Subcutaneous abdominal adipose tissue (tissue), 5 donors: ENCODE results near the gene DCUN1D4.

Experiments used
- H3K27ac ChIP-seq: one replicate; pipeline ENCODE4 v1.7.0; 2013; ENCODE audit warnings: low read depth, mild to moderate bottlenecking, inconsistent platforms, low read length, moderate library complexity
- H3K27me3 ChIP-seq, 5 donors: one replicate each; pipeline ENCODE4 v1.7.0; 2013; ENCODE audit warnings: low read length in 5 of 5, inconsistent platforms in 1 of 5; ENCODE audit not compliant: control insufficient read depth in 5 of 5, insufficient read depth in 4 of 5
- H3K36me3 ChIP-seq, 5 donors: one replicate each; pipeline ENCODE4 v1.7.0; 2013; ENCODE audit warnings: low read length in 5 of 5; ENCODE audit not compliant: control insufficient read depth in 5 of 5, insufficient read depth in 5 of 5
- H3K4me1 ChIP-seq, 5 donors: one replicate each; pipeline ENCODE4 v1.7.0; 2013; ENCODE audit warnings: low read length in 5 of 5, mild to moderate bottlenecking in 3 of 5, moderate library complexity in 1 of 5; ENCODE audit not compliant: control insufficient read depth in 5 of 5, insufficient read depth in 5 of 5
- H3K4me3 ChIP-seq, 5 donors: one replicate each; pipeline ENCODE4 v1.7.0; 2013; ENCODE audit warnings: low read length in 5 of 5, low read depth in 1 of 5
- H3K9ac ChIP-seq, 5 donors: one replicate each; pipeline ENCODE4 v1.7.0; 2013; ENCODE audit warnings: low read length in 5 of 5, mild to moderate bottlenecking in 4 of 5, moderate library complexity in 3 of 5
- H3K9me3 ChIP-seq, 5 donors: one replicate each; pipeline ENCODE4 v1.7.0; 2013; ENCODE audit warnings: low read length in 5 of 5; ENCODE audit not compliant: control insufficient read depth in 5 of 5
- donor health status: healthy.
- donor health status: healthy.
- donor health status: healthy.
- donor health status: healthy.
- donor health status: healthy.

The DCUN1D4 gene

GRCh38 chr4:51842167-51842553 is 793 bp upstream of the DCUN1D4 start:
- H3K27ac ChIP-seq: peak overlapping the region; percentile 92

GRCh38 chr4:51843309-51844152 is 578 bp downstream of the DCUN1D4 start:
- H3K4me1 ChIP-seq: peaks cover 3 to 24% (median 19%) of the 10 kb centered on the region in 5 donors
- no peaks in the 10 kb centered on the region for H3K27me3 ChIP-seq
- no peaks in the 10 kb centered on the region for H3K9me3 ChIP-seq
- H3K36me3 ChIP-seq: peaks cover 0 to 5% (median 0%) of the 10 kb centered on the region in 5 donors
- H3K4me3 ChIP-seq: peak overlapping the region; percentile 85 to 90 (median 86)
- peak overlapping the region; percentile 92 for H3K27ac ChIP-seq
- peak overlapping the region in 4 of 5 donors; percentile 73 to 85 (median 83) for H3K9ac ChIP-seq

More at GRCh38 chr4:51842167-51842553, 793 bp upstream of the DCUN1D4 start:
- Histone ChIP-seq H3K27me3 (no peaks in the 10 kb centered on the region), H3K9me3 (no peaks in the 10 kb centered on the region), H3K36me3 (peaks cover 0 to 5% (median 0%) of the 10 kb centered on the region in 5 donors), H3K4me1 (peaks cover 3 to 24% (median 19%) of the 10 kb centered on the region in 5 donors), H3K4me3 (peak overlapping the region; percentile 87 to 97 (median 91)), H3K9ac (peak overlapping the region; percentile 64 to 86 (median 76))

DNA sequence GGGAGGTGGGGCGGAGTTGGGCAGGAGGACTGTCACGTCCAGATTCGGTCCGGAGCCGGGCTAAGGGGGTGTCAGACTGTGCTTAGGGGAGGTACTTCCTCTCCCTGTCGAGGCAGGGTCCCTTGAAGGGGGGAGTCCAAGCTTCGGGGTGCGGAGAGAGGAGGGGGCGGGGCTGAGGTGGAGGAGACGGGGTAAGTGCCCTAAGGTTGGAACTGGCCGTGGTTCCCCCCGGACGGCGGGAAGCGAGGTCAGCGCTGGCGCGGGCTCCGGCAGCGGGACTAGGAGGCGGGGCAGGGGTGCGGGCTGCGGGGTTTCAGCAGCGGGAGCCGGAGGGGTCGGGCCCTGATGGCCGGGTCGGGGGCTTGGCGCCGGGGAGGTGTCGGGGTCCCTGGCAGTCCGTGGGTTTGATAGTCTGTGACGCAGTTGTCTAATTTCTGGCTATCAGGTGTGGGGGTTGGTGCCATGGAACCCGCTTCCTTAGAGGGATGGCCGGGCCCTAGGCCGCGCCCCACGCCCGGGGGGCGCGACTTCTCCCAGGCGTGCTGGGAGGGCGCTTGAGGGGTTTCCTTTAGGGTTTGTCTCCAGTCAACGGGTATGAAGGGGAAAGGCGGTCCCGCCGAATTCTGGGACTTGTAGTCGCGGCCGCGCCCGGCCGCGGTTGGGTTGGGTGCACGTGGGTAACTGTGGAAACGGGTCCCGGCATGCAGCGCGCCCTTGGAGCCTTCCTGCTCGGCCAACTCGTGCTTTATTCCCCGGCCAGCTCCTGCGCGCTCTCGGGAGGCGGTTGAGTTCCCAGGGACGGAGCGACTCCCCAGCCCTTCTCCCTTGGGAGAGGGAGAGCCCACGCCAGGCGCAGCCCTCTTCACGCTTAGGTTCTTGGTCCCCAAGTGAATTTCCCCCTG is 1.5 kb downstream of the DCUN1D4 start:
- Histone ChIP-seq H3K9me3 (no peaks in the 10 kb centered on the region), H3K27me3 (no peaks in the 10 kb centered on the region), H3K4me1 (peaks cover 3 to 26% (median 19%) of the 10 kb centered on the region in 5 donors), H3K27ac (peak overlapping the region; percentile 92), H3K36me3 (peaks cover 0 to 5% (median 3%) of the 10 kb centered on the region in 5 donors), H3K4me3 (peak overlapping the region; percentile 82 to 87 (median 86)), H3K9ac (peak overlapping the region in 4 of 5 donors; percentile 73 to 85 (median 82))

DNA sequence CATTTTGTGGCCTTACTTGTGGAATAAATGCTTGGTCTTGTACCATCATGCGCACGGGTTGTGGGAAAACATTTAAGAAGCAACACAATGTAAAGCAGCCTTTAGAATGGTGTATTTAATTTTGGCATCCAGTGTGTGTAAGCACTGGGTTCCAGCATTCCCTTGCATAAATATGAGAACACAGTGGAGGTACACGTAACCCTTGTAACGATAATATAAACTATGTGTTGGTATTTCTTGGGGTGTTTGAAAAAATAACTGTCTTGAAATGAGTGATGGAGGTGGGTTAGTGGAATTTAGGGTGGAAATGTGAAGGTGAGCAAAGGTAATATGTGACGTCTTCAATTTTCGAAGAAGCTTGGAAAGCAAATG is 2.1 kb downstream of the DCUN1D4 start:
- no peaks in the 10 kb centered on the region for H3K9me3 ChIP-seq
- H3K27ac ChIP-seq: peak overlapping the region; percentile 92
- H3K27me3 ChIP-seq: no peaks in the 10 kb centered on the region
- peak overlapping the region in 3 of 5 donors; percentile 2 to 83 (median 17) for H3K9ac ChIP-seq
- H3K36me3 ChIP-seq: peaks cover 0 to 7% (median 3%) of the 10 kb centered on the region in 5 donors
- peak overlapping the region; percentile 71 to 87 (median 85) for H3K4me3 ChIP-seq
- H3K4me1 ChIP-seq: peaks cover 3 to 28% (median 19%) of the 10 kb centered on the region in 5 donors

DNA sequence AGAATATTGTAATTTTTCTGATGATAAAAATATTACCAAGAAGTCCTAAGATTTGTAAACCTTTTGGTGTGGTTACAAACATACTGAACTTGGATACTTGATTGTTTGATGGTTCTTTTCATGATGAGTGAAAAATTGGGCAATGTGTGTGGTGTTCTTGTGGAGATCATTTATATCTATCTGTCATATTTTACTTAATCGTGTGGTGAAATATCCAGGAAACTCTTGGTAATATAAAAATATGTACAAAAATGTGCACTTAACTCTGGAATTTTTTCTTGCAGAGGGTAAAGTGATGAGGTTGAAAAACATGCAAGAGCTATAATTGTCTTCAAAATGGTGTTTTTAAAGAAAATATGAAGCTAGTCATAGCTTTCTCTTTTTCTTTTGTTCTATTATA is 2.8 kb downstream of the DCUN1D4 start:
- Histone ChIP-seq H3K27me3 (no peaks in the 10 kb centered on the region), H3K9me3 (no peaks in the 10 kb centered on the region), H3K27ac (peak overlapping the region; percentile 92)

DNA sequence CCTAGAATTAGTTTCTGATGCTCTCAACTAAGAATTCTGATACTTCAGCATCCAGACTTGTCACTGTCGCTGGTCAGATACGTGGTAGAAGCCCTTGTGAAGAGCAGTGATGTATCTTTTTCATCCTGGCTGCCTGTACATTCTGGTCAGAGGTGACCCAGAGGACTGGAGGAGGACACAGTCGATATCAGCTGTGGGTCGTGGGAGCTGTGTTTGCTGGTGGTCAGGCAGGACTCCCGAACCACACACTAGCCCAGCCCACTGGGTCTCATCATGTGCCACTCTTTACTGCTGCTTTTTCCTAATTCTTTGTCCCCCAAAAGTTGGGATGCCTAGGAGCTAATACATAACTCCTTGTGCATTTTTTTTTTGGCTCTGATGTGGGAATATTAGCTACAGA is 6.5 kb downstream of the DCUN1D4 start:
- Histone ChIP-seq H3K4me1 (peaks cover 3 to 50% (median 24%) of the 10 kb centered on the region in 5 donors), H3K9ac (no peak overlapping the region), H3K27me3 (no peaks in the 10 kb centered on the region), H3K27ac (no peak overlapping the region), H3K36me3 (peaks cover 0 to 7% (median 3%) of the 10 kb centered on the region in 5 donors), H3K9me3 (no peaks in the 10 kb centered on the region), H3K4me3 (no peak overlapping the region)

More for the DNA sequence above, 2.8 kb downstream of the DCUN1D4 start:
- Histone ChIP-seq H3K4me3 (no peak overlapping the region), H3K36me3 (peaks cover 0 to 7% (median 3%) of the 10 kb centered on the region in 5 donors), H3K9ac (no peak overlapping the region), H3K4me1 (peaks cover 3 to 31% (median 19%) of the 10 kb centered on the region in 5 donors)

DNA sequence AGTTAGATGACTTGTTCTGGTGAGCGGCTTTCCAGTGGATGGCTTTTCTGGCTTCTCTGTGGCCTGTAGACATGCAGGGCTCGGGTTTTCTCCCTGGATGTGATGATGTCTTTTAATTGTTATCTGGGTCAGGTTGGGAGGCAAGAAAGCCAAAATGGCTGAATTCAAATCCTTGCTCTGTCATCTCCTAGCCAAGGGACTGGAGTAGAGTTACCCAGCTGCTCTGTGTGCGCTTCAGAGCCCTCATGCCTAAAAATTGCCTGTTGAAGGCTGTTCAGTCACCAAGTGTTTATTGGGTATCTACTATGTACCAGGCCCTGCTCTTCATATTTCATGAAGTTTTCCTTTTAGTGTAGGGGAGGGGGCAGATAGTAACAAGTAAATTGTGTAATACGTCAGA is 7.3 kb downstream of the DCUN1D4 start:
- Histone ChIP-seq H3K27ac (no peak overlapping the region), H3K27me3 (no peaks in the 10 kb centered on the region), H3K4me1 (peaks cover 0 to 47% (median 17%) of the 10 kb centered on the region in 5 donors)

DNA sequence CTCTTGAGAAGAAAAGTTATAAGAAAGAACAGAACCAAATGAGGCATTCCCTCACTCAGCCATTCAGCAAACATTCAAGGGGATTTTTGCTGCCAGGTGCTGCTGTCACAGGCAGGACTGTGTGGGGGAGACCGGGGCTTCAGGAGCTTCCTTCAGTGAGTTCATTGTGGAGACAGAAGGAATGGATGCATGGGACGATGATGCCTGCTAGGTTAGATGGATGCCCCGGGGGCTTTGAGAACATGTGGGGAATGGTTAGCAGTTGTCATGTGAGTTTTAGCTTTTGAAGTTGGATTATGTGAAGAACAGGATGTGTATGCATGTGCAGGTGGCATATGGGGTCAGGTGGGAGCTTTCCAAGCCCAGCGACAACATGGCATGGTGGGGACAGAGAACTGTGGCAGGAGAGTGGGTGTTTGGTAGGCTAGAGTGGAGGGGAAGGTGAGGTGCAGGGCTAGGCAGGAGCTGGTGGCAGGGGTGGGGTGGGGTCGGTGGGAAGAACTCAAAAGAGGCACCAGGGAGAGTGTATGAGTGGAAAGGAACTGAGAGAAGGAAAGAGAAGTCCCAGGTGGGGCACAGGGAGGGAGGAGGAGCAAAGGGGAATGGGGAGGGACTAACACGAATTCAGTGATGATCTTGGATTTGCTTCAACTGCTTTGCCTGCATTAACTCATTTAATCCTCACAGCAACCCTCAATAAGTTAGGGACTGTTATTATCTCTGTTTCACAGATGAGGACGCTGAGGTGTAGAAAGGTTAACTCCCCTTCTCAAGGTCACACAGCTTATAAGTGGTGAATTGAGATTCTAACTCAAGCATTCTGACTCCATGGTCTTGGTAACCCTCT is 8.4 kb downstream of the DCUN1D4 start:
- Histone ChIP-seq H3K36me3 (peaks cover 0 to 7% (median 3%) of the 10 kb centered on the region in 5 donors), H3K9ac (no peak overlapping the region), H3K9me3 (no peaks in the 10 kb centered on the region), H3K4me1 (peaks cover 0 to 46% (median 22%) of the 10 kb centered on the region in 5 donors), H3K27ac (no peak overlapping the region), H3K27me3 (no peaks in the 10 kb centered on the region), H3K4me3 (no peak overlapping the region)

More for the DNA sequence above, 7.3 kb downstream of the DCUN1D4 start:
- peaks cover 0 to 7% (median 3%) of the 10 kb centered on the region in 5 donors for H3K36me3 ChIP-seq
- H3K4me3 ChIP-seq: no peak overlapping the region
- no peak overlapping the region for H3K9ac ChIP-seq
- no peaks in the 10 kb centered on the region for H3K9me3 ChIP-seq

DNA sequence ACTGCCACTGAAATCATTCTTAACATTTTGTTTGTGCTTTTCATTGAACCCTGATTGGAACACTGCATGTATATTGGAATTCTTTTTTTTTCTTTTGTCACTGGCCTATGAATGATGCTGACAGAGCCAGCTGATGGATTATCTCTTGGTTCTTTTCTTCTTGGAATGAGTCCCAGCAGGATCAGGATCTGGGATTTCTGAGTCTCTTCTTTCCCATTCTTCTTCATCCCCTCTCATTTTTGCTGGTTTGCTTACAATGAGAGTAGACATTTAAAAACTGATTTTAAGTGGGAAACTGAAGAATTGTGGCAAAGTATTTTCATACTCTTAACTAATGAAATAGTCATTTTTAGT is 9.0 kb downstream of the DCUN1D4 start:
- H3K27ac ChIP-seq: no peak overlapping the region
- H3K9ac ChIP-seq: no peak overlapping the region
- H3K36me3 ChIP-seq: peaks cover 0 to 5% (median 0%) of the 10 kb centered on the region in 5 donors
- no peak overlapping the region for H3K4me3 ChIP-seq
- H3K27me3 ChIP-seq: no peaks in the 10 kb centered on the region
- H3K4me1 ChIP-seq: peaks cover 0 to 44% (median 22%) of the 10 kb centered on the region in 5 donors
- H3K9me3 ChIP-seq: no peaks in the 10 kb centered on the region
